HG02571 (cell line): ENCODE measurements around the gene KLK2.

Experiments
- ATAC-seq: cut with Tn5 transposase; IDR thresholded peaks from one replicate; pipeline ENCODE4 v1.9.1; 2021; ENCODE audit warnings: mild to moderate bottlenecking, moderate library complexity; ENCODE audit not compliant: unreplicated experiment

Gene KLK2

DNA sequence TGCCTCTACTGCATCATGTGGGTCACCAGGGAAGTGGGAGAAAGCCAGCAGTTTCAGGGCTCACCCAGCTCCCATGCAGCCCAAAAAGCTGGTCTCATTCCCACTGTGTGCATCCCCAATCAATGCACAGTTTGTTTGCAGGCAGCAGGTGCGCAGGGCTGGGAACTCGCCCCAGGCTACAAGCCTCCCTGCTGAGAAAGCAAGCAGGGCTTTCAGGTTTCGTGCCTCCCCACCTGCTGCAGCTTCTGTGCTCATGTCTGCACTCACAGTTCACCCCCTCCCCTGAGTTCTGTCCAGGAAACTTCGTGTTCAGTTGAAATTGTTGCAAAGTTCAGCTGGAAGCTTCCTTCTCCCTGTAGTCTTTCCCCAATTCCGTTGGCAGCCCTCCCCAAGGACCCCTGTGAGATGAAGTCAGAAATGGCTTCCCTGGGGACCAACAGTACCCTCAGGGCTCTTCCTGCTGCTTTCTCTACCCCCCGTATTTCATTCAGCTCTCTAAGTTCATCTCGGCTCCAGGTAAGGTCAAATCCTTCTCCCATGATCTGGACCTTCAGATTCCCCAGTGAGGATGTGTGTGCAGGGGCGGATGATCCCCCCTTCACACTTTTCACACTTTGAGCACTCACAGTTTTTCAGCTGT lies 28.8 kb upstream of the KLK2 start:
- no peak for ATAC-seq

DNA sequence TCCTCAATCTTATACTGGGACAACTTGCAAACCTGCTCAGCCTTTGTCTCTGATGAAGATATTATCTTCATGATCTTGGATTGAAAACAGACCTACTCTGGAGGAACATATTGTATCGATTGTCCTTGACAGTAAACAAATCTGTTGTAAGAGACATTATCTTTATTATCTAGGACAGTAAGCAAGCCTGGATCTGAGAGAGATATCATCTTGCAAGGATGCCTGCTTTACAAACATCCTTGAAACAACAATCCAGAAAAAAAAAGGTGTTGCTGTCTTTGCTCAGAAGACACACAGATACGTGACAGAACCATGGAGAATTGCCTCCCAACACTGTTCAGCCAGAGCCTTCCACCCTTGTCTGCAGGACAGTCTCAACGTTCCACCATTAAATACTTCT lies 22.5 kb upstream of the KLK2 start:
- no peak for ATAC-seq

- no peak for ATAC-seq
These were observed 21.6 kb upstream of the KLK2 start for GRCh38 chr19:50851620-50852019.

- no peak for ATAC-seq
These were observed 18.4 kb upstream of the KLK2 start, which contains the start of gene KLK3 for GRCh38 chr19:50854636-50855410. Gene KLK3, plus strand, starts transcription at chr19:50854915. Its CDS starts 41 bp downstream, at chr19:50854956.

GRCh38 chr19:50857366-50857765 lies 15.9 kb upstream of the KLK2 start:
- ATAC-seq, result no peak

DNA sequence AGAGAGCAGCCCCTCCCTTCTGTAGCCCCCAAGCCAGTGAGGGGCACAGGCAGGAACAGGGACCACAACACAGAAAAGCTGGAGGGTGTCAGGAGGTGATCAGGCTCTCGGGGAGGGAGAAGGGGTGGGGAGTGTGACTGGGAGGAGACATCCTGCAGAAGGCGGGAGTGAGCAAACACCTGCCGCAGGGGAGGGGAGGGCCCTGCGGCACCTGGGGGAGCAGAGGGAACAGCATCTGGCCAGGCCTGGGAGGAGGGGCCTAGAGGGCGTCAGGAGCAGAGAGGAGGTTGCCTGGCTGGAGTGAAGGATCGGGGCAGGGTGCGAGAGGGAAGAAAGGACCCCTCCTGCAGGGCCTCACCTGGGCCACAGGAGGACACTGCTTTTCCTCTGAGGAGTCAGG lies 14.4 kb upstream of the KLK2 start:
- no peak for ATAC-seq

- ATAC-seq, result no peak
These were observed 13.4 kb upstream of the KLK2 start for GRCh38 chr19:50859849-50860248.

GRCh38 chr19:50861010-50861409 lies 12.2 kb upstream of the KLK2 start:
- no peak for ATAC-seq

- ATAC-seq, result no peak
These were observed 11.5 kb upstream of the KLK2 start for GRCh38 chr19:50861496-50862286.

DNA sequence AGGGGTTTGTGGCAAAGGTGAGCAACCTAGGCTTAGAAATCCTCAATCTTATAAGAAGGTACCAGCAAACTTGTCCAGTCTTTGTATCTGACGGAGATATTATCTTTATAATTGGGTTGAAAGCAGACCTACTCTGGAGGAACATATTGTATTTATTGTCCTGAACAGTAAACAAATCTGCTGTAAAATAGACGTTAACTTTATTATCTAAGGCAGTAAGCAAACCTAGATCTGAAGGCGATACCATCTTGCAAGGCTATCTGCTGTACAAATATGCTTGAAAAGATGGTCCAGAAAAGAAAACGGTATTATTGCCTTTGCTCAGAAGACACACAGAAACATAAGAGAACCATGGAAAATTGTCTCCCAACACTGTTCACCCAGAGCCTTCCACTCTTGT lies 3.8 kb upstream of the KLK2 start:
- ATAC-seq, result no peak

GRCh38 chr19:50870417-50871089 lies 2.7 kb upstream of the KLK2 start:
- no peak for ATAC-seq

DNA sequence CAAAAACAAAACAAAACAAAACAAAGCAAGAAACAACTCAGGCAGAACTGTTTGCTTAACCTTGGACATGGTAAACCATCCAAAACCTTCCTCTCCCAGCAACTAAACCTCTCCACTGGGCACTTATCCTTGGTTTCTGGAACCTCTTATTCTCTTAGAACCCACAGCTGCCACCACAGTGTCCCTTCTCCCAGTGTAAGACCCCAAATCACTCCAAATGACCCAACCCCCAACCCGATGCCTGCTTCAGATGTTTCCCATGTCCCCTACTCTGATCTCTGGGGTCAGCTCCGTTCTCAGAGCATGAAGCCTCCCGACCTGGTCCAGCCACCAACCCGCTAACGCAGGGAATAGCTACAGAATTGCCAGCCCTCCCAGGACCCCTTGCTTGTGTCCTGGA lies 972 bp downstream of the KLK2 start:
- no peak for ATAC-seq

DNA sequence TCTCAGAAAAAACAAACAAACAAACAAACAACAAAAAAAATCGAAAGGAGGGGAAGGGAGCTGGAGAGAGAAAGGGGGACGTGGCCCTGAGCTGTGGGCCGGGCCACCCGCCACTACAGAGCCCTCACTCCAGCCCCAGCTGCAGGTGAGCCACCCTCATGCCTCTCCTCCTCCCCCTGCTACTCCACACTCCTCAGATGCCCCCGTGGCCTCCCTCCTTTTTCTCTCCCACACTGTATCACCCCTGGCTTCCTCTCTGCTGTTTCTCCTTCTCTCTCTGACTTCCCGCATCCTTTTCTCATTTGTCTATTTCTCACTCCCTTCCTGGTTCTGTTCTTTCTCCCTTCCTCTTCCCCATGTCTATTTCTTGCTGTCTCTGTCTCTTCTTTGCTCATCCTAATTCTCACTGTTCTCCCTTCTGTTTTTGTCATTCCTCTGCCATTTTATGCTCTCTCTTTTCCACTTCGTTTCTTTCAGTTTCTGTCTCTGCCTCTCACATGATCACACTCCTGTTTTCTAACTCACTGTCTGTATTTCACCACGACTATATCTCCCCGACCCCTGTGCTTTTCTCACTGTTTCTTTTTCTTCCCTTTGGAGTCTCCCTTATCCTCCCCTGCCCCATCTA lies 2.7 kb downstream of the KLK2 start:
- ATAC-seq, result no peak

DNA sequence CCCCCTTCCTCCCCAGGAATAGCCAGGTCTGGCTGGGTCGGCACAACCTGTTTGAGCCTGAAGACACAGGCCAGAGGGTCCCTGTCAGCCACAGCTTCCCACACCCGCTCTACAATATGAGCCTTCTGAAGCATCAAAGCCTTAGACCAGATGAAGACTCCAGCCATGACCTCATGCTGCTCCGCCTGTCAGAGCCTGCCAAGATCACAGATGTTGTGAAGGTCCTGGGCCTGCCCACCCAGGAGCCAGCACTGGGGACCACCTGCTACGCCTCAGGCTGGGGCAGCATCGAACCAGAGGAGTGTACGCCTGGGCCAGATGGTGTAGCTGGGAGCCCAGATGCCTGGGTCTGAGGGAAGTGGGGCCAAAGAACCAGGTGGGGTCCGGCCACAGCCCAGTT lies 3.2 kb downstream of the KLK2 start:
- no peak for ATAC-seq

DNA sequence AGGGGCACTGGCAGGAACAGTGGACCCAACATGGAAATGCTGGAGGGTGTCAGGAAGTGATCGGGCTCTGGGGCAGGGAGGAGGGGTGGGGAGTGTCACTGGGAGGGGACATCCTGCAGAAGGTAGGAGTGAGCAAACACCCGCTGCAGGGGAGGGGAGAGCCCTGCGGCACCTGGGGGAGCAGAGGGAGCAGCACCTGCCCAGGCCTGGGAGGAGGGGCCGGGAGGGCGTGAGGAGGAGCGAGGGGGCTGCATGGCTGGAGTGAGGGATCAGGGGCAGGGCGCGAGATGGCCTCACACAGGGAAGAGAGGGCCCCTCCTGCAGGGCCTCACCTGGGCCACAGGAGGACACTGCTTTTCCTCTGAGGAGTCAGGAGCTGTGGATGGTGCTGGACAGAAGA lies 4.1 kb downstream of the KLK2 start:
- no peak for ATAC-seq

DNA sequence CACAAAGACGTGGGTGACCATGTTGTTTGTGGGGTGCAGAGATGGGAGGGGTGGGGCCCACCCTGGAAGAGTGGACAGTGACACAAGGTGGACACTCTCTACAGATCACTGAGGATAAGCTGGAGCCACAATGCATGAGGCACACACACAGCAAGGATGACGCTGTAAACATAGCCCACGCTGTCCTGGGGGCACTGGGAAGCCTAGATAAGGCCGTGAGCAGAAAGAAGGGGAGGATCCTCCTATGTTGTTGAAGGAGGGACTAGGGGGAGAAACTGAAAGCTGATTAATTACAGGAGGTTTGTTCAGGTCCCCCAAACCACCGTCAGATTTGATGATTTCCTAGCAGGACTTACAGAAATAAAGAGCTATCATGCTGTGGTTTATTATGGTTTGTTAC lies 5.6 kb downstream of the KLK2 start:
- no peak for ATAC-seq

GRCh38 chr19:50880241-50880640 lies 7.0 kb downstream of the KLK2 start:
- no peak for ATAC-seq

- ATAC-seq, result no peak
These were observed 8.9 kb downstream of the KLK2 start for GRCh38 chr19:50882188-50882587.

DNA sequence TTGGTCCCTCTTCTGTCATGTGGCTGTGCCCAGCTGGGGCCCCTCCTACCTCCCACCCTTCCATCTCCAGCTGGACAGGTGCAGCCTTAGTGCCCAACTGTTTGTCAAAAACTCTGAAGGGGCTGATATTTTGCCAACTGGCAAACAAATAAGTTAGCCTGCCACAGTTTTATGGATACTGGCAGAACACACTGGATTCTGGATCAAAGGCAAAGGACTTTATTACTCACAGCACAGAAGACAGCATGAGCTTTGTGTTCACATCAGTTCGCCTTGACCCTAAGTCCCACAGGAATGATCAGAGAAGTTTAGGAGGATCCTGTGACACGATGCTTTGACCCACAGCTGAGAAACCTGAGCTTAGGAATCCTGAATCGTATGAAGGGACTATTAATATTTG lies 16.4 kb downstream of the KLK2 start:
- ATAC-seq, result no peak

DNA sequence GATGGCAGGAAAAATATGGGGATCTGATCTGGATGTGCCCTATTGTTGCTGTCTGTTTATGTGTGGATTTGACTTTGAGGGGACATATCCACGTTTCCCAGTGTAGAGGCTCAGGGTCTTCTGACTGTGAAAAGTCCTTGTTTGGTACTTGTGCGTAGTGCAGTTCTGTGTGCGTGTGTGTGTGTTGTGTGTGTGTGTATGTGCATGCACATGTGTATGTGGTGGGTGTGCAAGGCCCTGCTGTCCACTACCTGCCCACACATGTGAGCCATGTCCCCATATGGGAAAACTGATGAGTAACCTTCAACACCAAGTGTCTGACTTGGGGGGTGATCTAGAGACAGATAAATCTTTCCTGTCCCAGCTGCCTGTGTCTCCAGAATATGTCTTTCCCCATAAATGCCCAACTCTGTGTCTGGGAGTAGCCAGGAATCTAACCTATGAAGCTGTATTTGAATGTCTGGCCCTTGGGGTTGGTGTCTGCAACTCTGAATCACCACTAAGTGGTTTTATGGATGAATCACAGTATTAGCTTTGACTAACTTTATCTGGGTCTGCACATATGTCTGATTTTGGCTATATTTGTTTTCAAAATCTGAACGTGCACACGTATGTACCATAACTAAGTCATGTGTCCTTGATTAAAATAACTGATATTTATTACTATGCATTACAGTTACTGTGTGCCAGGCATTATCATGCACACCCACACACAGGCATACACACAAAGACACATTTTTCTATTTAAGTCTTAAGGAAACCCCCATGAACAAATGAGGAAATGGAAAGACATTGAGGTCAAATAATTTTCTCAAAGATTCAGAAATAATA lies 17.4 kb downstream of the KLK2 start:
- no peak for ATAC-seq
